Measurements from ENCODE around the gene SCUBE2.

Gene SCUBE2

DNA sequence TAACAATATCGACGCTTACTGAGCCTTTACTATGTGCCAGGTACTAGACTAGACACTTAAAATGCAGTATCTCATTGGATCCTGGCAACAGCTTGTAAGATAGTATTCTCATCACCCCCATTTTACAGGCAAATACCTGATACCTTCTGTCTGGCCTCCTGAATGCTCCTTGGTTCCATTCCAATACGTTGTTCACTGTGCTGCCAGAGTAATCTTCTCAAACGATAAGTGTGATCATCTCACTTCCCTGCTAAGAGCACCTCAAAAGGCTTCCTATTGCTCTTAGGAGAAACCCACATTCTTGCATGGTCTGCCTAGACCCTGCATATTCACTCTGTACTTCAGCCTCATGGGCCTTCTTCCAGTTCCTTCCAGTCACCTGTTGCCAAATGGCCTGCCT, 86.3 kb downstream of the SCUBE2 start:
- H3K4me3 ChIP-seq (ENCODE audit: low read depth, low read length) = no peak overlapping the region
- TF ChIP-seq, protein P1, sequence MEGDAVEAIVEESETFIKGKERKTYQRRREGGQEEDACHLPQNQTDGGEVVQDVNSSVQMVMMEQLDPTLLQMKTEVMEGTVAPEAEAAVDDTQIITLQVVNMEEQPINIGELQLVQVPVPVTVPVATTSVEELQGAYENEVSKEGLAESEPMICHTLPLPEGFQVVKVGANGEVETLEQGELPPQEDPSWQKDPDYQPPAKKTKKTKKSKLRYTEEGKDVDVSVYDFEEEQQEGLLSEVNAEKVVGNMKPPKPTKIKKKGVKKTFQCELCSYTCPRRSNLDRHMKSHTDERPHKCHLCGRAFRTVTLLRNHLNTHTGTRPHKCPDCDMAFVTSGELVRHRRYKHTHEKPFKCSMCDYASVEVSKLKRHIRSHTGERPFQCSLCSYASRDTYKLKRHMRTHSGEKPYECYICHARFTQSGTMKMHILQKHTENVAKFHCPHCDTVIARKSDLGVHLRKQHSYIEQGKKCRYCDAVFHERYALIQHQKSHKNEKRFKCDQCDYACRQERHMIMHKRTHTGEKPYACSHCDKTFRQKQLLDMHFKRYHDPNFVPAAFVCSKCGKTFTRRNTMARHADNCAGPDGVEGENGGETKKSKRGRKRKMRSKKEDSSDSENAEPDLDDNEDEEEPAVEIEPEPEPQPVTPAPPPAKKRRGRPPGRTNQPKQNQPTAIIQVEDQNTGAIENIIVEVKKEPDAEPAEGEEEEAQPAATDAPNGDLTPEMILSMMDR (IDR thresholded peaks at IDR 0.05; ENCODE audit: low read depth, low read length) = no peak

DNA sequence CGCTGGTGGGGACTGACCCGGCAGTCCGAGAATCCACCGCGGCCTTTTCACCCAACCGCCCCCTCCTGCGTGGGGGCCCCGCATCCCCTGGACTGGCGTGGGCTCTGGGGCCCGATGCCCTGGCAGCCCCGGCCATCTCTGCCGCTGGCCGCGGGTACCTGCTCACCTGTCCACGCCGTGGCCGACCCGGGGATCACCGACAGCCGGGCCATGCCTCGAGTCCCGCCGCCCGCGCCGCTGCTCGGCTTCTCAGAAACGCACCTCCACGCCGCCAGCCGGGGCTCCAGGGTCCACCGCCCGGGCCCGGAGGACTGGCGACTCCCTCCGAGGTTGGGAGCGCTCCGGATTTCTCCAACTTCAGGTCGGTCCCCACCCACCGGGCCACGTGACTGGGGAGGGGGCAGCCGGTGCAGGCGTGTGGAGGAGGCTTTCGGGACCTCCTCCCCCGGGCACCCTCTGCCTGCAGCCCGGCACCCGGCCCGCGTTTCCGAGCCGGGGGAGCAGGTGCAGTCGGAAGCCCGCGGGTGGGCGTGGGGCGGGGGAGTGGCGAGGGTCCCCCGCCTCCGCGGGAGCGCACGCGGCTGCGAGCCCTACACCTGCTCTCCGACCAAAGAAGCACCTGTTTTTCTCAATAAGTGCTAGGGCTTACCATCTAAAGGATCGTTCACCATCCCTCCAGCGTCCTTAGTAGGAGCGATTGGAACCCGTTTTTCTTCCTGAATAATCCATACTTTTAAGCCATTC, 87.0 kb downstream of the SCUBE2 start:
- TF ChIP-seq, protein P1 (IDR thresholded peaks at IDR 0.05; ENCODE audit: low read depth, low read length) = no peak
- H3K4me3 ChIP-seq (ENCODE audit: low read depth, low read length) = peak overlapping the region; percentile 49

DNA sequence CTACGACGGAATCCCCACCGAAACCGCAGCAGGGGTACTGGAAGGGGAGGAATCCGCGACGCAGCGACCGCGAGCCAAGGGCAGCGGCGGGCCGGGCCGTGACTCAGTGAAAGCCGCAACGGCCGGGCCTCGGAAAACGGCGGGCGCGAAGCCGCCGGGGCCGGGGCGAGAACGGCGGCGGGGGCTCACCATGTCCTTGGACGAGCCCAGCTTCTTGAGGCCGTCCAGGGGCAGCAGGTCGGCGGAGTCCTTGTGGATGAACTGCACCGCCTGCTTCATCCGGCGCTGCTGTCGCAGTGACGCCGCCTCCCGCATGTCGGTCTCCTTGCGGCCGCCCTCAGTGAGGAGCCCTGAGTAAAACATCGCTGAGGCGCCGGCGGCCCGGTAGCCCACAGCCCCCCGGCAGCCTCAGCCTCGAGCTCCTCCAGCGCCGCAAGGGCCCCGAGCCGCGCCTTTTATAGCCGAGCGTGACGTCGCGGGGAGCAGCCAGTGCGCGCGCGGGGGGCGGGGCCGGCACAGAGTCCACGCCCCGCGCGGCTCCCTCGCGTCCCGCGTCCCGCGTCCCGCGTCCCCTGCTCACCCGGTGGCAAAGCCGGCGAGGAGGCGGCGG, 87.7 kb downstream of the SCUBE2 start, which contains the start of gene NRIP3:
Gene NRIP3, minus strand, starts transcription at position 429 of the 610 bp plus-strand sequence. Its CDS starts 66 bp downstream, at position 363.
- TF ChIP-seq, protein P1 (IDR thresholded peaks at IDR 0.05; ENCODE audit: low read depth, low read length) = no peak
- peak within 1 kb of the TSS; percentile 49 for H3K4me3 ChIP-seq (ENCODE audit: low read depth, low read length)

DNA sequence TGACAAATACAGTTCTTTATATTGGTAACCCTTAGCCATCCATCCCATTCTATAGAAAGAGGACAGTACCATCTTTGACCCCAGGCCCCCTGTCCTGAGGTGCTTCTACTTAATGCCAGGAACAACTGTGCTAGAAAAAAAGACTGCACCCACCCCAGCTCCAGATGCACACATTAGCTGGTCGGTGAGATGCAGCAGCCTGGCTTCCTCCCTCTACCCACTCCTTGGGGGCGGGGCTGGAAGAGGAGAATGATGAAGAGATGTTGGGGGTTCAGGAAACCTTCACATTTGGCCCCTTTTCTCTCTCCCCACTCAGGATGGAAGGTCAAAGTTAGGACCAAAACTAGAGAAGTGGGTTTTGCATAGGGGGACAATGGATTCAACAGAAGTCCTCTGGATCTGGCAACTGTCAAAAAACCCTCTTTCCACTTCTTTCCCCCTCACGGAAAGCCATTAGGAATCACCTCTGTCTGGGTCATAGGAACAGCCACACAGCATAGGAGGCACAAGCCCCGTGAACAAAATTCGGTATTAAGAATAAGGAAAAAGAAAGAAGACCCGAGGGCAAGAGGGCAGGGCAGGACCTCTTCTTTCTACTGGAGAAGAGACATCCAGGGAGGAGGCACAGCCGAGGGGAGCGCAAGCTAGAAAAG, 88.4 kb downstream of the SCUBE2 start:
- TF ChIP-seq, protein P1 (IDR thresholded peaks at IDR 0.05; ENCODE audit: low read depth, low read length) = no peak
- H3K4me3 ChIP-seq (ENCODE audit: low read depth, low read length) = peak overlapping the region; percentile 49

DNA sequence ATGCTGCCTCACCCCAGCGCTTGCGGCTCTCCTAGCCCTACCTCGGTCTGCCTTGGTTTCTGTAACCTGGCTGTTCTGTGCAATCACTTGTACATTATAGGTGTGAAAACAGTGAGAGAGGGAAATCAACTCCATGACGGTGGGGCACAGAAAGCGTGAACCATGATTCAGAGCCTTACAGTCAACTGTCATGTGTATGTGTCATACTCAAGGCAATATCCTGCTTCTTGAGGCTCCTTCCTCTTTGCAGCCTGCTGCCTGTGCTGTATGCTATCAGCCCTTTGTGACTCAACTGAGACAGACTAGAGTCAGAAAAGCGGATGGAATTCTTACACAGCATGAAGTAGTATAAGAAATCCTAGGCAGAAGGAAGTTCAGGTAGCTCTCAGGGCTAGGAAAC, 89.7 kb downstream of the SCUBE2 start:
- TF ChIP-seq, protein P1 (IDR thresholded peaks at IDR 0.05; ENCODE audit: low read depth, low read length) = no peak
- H3K4me3 ChIP-seq (ENCODE audit: low read depth, low read length) = peak overlapping the region; percentile 18

- no peak overlapping the region for H3K4me3 ChIP-seq (ENCODE audit: low read depth, low read length)
- TF ChIP-seq, protein P1 (IDR thresholded peaks at IDR 0.05; ENCODE audit: low read depth, low read length) = no peak
Measured at GRCh38 chr11:8998017-8998416, 93.4 kb downstream of the SCUBE2 start.

DNA sequence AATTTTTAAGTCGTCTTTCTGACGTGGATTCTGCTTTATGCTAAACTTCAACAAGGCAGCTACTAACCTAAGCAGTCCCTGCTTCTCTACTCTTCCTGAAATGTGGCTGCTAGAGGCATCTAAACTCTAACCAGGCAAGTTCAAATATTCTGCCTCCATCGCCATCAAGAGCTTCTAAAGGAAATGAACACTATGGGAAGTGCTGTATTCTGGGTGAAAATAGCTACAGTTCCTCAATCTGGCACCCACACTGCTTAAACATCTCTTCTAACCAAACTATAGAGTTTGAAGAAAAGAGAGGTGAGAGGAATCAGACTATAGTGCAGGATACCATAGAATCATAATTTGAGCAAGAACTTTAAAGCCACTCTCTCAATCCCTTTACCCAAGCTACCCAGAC, 93.9 kb downstream of the SCUBE2 start:
- H3K4me3 ChIP-seq (ENCODE audit: low read depth, low read length) = no peak overlapping the region
- TF ChIP-seq, protein P1 (IDR thresholded peaks at IDR 0.05; ENCODE audit: low read depth, low read length) = no peak
